Liver (tissue), 9 donors: ENCODE data around the gene SPEN. TPM values are rescaled to one million over a fixed set of nuclear protein-coding genes. Genes with fewer than 3 reads are reported as not detected.
"Not testable (repeated sequence)": the region's sequence is repeated elsewhere in the genome, so short reads cannot be mapped to it uniquely, and the experiment has no call there.

Source experiments
- DNase-seq: peaks from one replicate; pipeline ENCODE4 v3.0.0-alpha.2; 2017; ENCODE audit warnings: low spot score
- H3K27ac ChIP-seq, 2 donors: one replicate each; pipeline ENCODE4 v1.7.0; 2013; ENCODE audit warnings: inconsistent platforms in 2 of 2, low read length in 2 of 2, control low read depth in 1 of 2, low read depth in 1 of 2, mild to moderate bottlenecking in 1 of 2
- H3K27me3 ChIP-seq, 4 donors: one replicate each; pipeline versions ENCODE4 v1.6.1 to v1.7.0; 2013; ENCODE audit warnings: low read length in 3 of 4, inconsistent platforms in 1 of 4, mild to moderate bottlenecking in 1 of 4, moderate library complexity in 1 of 4; ENCODE audit not compliant: control insufficient read depth in 4 of 4, insufficient read depth in 4 of 4
- H3K36me3 ChIP-seq, 4 donors: one replicate each; pipeline versions ENCODE4 v1.6.1 to v1.7.0; 2013; ENCODE audit warnings: low read length in 3 of 4, mild to moderate bottlenecking in 3 of 4, low read depth in 1 of 4, moderate library complexity in 1 of 4; ENCODE audit not compliant: control insufficient read depth in 4 of 4, insufficient read depth in 3 of 4
- H3K4me1 ChIP-seq, 4 donors: one replicate each; pipeline versions ENCODE4 v1.6.1 to v1.7.0; 2013; ENCODE audit warnings: low read length in 3 of 4, mild to moderate bottlenecking in 3 of 4, moderate library complexity in 1 of 4; ENCODE audit not compliant: control insufficient read depth in 4 of 4, insufficient read depth in 4 of 4
- H3K4me3 ChIP-seq, 3 donors: one replicate each; pipeline versions ENCODE4 v1.6.1 to v1.7.0; 2013; ENCODE audit warnings: low read length in 3 of 3, control low read depth in 1 of 3, low read depth in 1 of 3, mild to moderate bottlenecking in 1 of 3
- H3K9ac ChIP-seq, 2 donors: one replicate each; pipeline ENCODE4 v1.7.0; 2013; ENCODE audit warnings: low read length in 2 of 2, mild to moderate bottlenecking in 2 of 2, moderate library complexity in 2 of 2, control low read depth in 1 of 2, low read depth in 1 of 2
- H3K9me3 ChIP-seq, 4 donors: one replicate each; pipeline versions ENCODE4 v1.6.1 to v1.7.0; 2013; ENCODE audit warnings: low read length in 3 of 4; ENCODE audit not compliant: control insufficient read depth in 4 of 4
- FOXA2 ChIP-seq: IDR thresholded peaks from 2 replicates; pipeline ENCODE4 v1.6.1; 2016; ENCODE audit warnings: antibody characterized with exemption
- GABPA ChIP-seq, 2 donors: IDR thresholded peaks in 1 of 2; conservative IDR thresholded peaks in 1 of 2; 2 replicates each; pipeline ENCODE4 v1.6.1; 2016; ENCODE audit warnings: antibody characterized with exemption in 2 of 2, mild to moderate bottlenecking in 1 of 2, moderate library complexity in 1 of 2
- HNF4A ChIP-seq, 2 donors: conservative IDR thresholded peaks; 2 replicates each; pipeline ENCODE4 v1.6.1; 2016; ENCODE audit warnings: antibody characterized with exemption in 2 of 2, mild to moderate bottlenecking in 2 of 2
- HNF4G ChIP-seq: IDR thresholded peaks from 2 replicates; pipeline ENCODE4 v1.6.1; 2016; ENCODE audit warnings: antibody characterized with exemption
- RAD21 ChIP-seq, 2 donors: IDR thresholded peaks; 2 replicates each; pipeline ENCODE4 v1.6.1; 2016; ENCODE audit warnings: antibody characterized with exemption in 2 of 2, mild to moderate bottlenecking in 2 of 2
- RXRA ChIP-seq, 2 donors: IDR thresholded peaks; 2 replicates each; pipeline ENCODE4 v1.6.1; 2017 to 2018; ENCODE audit warnings: antibody characterized with exemption in 2 of 2, mild to moderate bottlenecking in 1 of 2
- SP1 ChIP-seq: IDR thresholded peaks from 2 replicates; pipeline ENCODE4 v1.6.1; 2018; ENCODE audit warnings: antibody characterized with exemption, mild to moderate bottlenecking
- TAF1 ChIP-seq: conservative IDR thresholded peaks from 2 replicates; pipeline ENCODE4 v1.6.1; 2016; ENCODE audit warnings: antibody characterized with exemption, mild to moderate bottlenecking
- ZBTB33 ChIP-seq: IDR thresholded peaks from 2 replicates; pipeline ENCODE4 v1.6.1; 2016; ENCODE audit warnings: antibody characterized with exemption
- WGBS: extraction: QIAGEN DNeasy Blood & Tissue Kit; methylation state at CpG from one replicate; pipeline ENCODE4 v1.1.7; 2013; 5-methylcytosine and 5-hydroxymethylcytosine counted together
- polyA plus RNA-seq, 2 donors: library from polyadenylated mRNA; stranded (reverse) in 1 of 2; unstranded in 1 of 2; fragments of 200-250 nt in 1 of 2; fragments of >200 nt in 1 of 2; fragmentation: Nextera tagmentation in 1 of 2; extraction: Ambion mirVana in 1 of 2; gene quantifications; one replicate each; pipeline versions ENCODE4 v1.2.1 to v1.2.3, GENCODE V29; 2013 to 2015
- total RNA-seq, 2 donors: library from RNA; depleted of rRNA; stranded (reverse); fragments of >200 nt; gene quantifications; one replicate each; pipeline ENCODE4 v1.2.3, GENCODE V29; 2014
- TF ChIP-seq, protein P1 (sequence below): IDR thresholded peaks from 2 replicates; pipeline ENCODE4 v1.6.1; 2016; ENCODE audit warnings: antibody characterized with exemption
- TF ChIP-seq, protein P2 (sequence below): fragments of 150-350 bp; IDR thresholded peaks from 2 replicates; pipeline ENCODE4 v1.5.1; 2017; ENCODE audit warnings: improper control_type of control experiment, low read depth, low read length; ENCODE audit not compliant: missing input control
- TF ChIP-seq, protein P3 (sequence below): IDR thresholded peaks from 2 replicates; pipeline ENCODE4 v1.6.1; 2016; ENCODE audit warnings: antibody characterized with exemption, mild to moderate bottlenecking
- donor health status: healthy.
- donor health status: healthy.
- donor health status: healthy.
- donor health status: healthy.
- donor health status: healthy.

SPEN gene
- total and polyA plus RNA-seq, 4 donors = 7.4 to 29.4 (median 15.2) TPM

GRCh38 chr1:15911927-15912326 lies 64.4 kb downstream of the SPEN start:
- Histone ChIP-seq H3K27ac (no peak overlapping the region), H3K27me3 (no peaks in the 10 kb centered on the region), H3K36me3 (peaks cover 10 to 39% (median 27%) of the 10 kb centered on the region in 4 donors)

DNA sequence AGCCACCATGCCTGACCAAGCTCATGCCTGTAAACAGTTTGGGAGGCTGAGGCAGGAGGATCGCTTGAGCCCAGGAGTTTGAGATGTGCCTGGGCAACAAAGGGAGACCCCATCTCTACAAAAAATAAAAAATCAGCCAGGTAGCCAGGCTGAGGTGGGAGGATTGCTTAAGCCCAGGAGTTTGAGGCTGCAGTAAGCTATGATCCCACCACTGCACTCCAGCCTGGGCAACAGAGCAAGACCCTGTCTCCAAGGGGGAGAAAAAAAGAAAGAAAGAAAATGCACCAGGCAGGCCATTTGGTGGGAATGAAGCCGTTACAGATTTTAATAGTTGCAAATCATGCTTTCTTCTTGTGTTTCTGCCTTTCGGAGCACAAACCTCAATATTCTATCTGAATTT lies 66.1 kb downstream of the SPEN start:
- H3K4me3 ChIP-seq, H3K4me1 ChIP-seq, H3K9me3 ChIP-seq, DNase-seq, H3K27ac ChIP-seq, H3K27me3 ChIP-seq, H3K9ac ChIP-seq: not testable (repeated sequence)
- H3K36me3 ChIP-seq = peaks cover 9 to 40% (median 30%) of the 10 kb centered on the region in 4 donors
- WGBS = 98% methylated on average over 3 of the region's 3 CpGs

More at GRCh38 chr1:15911927-15912326, 64.4 kb downstream of the SPEN start:
- no peak for DNase-seq
- H3K4me1 ChIP-seq = peaks cover 0 to 3% (median under 1%) of the 10 kb centered on the region in 4 donors
- WGBS = 81% methylated on average over 2 of the region's 2 CpGs
- H3K9me3 ChIP-seq = no peaks in the 10 kb centered on the region
- H3K9ac ChIP-seq = no peak overlapping the region
- TF ChIP-seq, protein P1, sequence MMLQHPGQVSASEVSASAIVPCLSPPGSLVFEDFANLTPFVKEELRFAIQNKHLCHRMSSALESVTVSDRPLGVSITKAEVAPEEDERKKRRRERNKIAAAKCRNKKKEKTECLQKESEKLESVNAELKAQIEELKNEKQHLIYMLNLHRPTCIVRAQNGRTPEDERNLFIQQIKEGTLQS = no peak
- TF ChIP-seq, protein P2, sequence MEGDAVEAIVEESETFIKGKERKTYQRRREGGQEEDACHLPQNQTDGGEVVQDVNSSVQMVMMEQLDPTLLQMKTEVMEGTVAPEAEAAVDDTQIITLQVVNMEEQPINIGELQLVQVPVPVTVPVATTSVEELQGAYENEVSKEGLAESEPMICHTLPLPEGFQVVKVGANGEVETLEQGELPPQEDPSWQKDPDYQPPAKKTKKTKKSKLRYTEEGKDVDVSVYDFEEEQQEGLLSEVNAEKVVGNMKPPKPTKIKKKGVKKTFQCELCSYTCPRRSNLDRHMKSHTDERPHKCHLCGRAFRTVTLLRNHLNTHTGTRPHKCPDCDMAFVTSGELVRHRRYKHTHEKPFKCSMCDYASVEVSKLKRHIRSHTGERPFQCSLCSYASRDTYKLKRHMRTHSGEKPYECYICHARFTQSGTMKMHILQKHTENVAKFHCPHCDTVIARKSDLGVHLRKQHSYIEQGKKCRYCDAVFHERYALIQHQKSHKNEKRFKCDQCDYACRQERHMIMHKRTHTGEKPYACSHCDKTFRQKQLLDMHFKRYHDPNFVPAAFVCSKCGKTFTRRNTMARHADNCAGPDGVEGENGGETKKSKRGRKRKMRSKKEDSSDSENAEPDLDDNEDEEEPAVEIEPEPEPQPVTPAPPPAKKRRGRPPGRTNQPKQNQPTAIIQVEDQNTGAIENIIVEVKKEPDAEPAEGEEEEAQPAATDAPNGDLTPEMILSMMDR = no peak
- TF ChIP-seq GABPA (IDR thresholded peaks at IDR 0.05 in 1 of 2, conservative IDR thresholded peaks at IDR 0.05 in 1 of 2) (no peak), FOXA2 (no peak), HNF4G (no peak), HNF4A (conservative IDR thresholded peaks at IDR 0.05) (no peak), TAF1 (no peak), SP1 (no peak), RAD21 (IDR thresholded peaks at IDR 0.05) (no peak), ZBTB33 (no peak), RXRA (IDR thresholded peaks at IDR 0.05) (no peak)
- TF ChIP-seq, protein P3, sequence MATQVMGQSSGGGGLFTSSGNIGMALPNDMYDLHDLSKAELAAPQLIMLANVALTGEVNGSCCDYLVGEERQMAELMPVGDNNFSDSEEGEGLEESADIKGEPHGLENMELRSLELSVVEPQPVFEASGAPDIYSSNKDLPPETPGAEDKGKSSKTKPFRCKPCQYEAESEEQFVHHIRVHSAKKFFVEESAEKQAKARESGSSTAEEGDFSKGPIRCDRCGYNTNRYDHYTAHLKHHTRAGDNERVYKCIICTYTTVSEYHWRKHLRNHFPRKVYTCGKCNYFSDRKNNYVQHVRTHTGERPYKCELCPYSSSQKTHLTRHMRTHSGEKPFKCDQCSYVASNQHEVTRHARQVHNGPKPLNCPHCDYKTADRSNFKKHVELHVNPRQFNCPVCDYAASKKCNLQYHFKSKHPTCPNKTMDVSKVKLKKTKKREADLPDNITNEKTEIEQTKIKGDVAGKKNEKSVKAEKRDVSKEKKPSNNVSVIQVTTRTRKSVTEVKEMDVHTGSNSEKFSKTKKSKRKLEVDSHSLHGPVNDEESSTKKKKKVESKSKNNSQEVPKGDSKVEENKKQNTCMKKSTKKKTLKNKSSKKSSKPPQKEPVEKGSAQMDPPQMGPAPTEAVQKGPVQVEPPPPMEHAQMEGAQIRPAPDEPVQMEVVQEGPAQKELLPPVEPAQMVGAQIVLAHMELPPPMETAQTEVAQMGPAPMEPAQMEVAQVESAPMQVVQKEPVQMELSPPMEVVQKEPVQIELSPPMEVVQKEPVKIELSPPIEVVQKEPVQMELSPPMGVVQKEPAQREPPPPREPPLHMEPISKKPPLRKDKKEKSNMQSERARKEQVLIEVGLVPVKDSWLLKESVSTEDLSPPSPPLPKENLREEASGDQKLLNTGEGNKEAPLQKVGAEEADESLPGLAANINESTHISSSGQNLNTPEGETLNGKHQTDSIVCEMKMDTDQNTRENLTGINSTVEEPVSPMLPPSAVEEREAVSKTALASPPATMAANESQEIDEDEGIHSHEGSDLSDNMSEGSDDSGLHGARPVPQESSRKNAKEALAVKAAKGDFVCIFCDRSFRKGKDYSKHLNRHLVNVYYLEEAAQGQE = no peak
- no peak overlapping the region for H3K4me3 ChIP-seq
